Measurements from ENCODE around the gene SRC.

DNA sequence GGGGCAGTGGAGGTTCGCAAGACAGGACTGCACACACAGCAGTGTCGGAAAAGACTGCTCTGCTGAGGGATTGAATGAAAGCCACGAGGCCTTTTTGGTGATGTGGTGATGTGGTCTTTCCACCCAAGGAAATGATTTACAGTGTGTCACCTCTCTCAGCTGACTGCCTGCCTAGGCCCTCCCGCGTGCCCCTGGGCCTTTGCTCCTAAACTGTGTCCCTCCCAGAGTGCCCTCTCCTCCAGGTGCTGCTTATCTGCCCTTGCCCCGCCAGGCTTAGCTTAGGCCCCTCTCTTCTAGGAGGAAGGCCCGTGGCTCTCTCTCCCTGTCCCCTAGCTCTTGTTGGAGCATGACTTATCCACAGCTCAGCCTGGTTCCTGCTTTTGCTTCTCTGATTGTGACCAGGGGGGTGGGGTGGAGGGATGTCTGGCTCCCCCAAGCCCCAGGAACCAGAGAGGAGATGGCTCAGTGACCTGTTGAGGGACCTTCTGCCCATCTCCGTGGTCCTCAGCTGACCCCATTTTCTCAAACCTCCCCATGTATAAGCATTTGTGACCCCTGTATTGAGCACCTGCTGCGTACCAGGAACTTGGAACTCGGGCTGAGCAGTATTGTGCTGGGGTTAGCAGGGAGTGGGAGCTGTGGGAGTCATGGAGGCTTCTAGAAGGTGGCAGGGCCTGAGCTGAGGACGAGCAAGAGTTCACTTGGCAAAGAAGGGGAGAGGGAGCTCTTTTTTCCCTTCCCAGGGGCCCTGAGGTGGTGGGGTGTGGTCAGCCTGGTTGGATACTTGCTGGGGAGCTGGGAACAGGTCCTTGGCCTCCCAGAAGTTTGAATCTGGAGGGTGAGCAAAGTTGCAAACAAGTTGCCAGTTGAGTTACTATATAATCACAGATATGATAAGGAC lies 2.2 kb downstream of the SRC start:
- TF ChIP-seq, protein P1, sequence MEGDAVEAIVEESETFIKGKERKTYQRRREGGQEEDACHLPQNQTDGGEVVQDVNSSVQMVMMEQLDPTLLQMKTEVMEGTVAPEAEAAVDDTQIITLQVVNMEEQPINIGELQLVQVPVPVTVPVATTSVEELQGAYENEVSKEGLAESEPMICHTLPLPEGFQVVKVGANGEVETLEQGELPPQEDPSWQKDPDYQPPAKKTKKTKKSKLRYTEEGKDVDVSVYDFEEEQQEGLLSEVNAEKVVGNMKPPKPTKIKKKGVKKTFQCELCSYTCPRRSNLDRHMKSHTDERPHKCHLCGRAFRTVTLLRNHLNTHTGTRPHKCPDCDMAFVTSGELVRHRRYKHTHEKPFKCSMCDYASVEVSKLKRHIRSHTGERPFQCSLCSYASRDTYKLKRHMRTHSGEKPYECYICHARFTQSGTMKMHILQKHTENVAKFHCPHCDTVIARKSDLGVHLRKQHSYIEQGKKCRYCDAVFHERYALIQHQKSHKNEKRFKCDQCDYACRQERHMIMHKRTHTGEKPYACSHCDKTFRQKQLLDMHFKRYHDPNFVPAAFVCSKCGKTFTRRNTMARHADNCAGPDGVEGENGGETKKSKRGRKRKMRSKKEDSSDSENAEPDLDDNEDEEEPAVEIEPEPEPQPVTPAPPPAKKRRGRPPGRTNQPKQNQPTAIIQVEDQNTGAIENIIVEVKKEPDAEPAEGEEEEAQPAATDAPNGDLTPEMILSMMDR (IDR thresholded peaks at IDR 0.05) = no peak
- TF ChIP-seq ELF1 (IDR thresholded peaks at IDR 0.05) (no peak), GABPA (IDR thresholded peaks at IDR 0.05; ENCODE audit: low read depth) (no peak), RAD21 (IDR thresholded peaks at IDR 0.05; ENCODE audit: low read length) (no peak)

Measured in SK-N-SH (cell line).